HepG2 (cell line): ENCODE data around the gene RAX. TPM values are rescaled to one million over a fixed set of nuclear protein-coding genes. Genes with fewer than 3 reads are reported as not detected.

ENCODE experiments used
- ESRRA ChIP-seq: sonication (generic); formaldehyde crosslinking; IDR thresholded peaks from 2 replicates; pipeline ENCODE4 v1.5.1; 2020; ENCODE audit warnings: mild to moderate bottlenecking, low read depth, missing genetic modification reagents
- FOXO4 ChIP-seq: sonication (generic); formaldehyde crosslinking; conservative IDR thresholded peaks from 2 replicates; pipeline ENCODE4 v1.8.1; 2023; ENCODE audit warnings: missing genetic modification reagents
- HNF1A ChIP-seq, 2 experiments: sonication (generic) in 1 of 2; formaldehyde crosslinking in 1 of 2; IDR thresholded peaks; 2 replicates each; pipeline versions ENCODE4 v1.4.0 to v1.6.1; 2016 to 2020; ENCODE audit warnings: borderline replicate concordance in 1 of 2, low read depth in 1 of 2, mild to moderate bottlenecking in 1 of 2, missing genetic modification reagents in 1 of 2
- MAF1 ChIP-seq: sonication (generic); formaldehyde crosslinking; IDR thresholded peaks from 2 replicates; pipeline ENCODE4 v1.5.0; 2020; ENCODE audit warnings: missing genetic modification reagents, borderline replicate concordance
- ZBTB7B ChIP-seq: sonication (generic); formaldehyde crosslinking; IDR thresholded peaks from 2 replicates; pipeline ENCODE4 v1.4.0; 2020; ENCODE audit warnings: missing genetic modification reagents
- ZNF33A ChIP-seq: sonication (generic); formaldehyde crosslinking; IDR thresholded peaks from 2 replicates; pipeline ENCODE4 v1.5.1; 2020; ENCODE audit warnings: missing genetic modification reagents, mild to moderate bottlenecking, moderate library complexity, borderline replicate concordance
- ZNF569 ChIP-seq: sonication (generic); formaldehyde crosslinking; IDR thresholded peaks from 2 replicates; pipeline ENCODE4 v1.5.0; 2020; ENCODE audit warnings: mild to moderate bottlenecking, missing genetic modification reagents, moderate library complexity, borderline replicate concordance
- ZNF839 ChIP-seq: sonication (generic); formaldehyde crosslinking; IDR thresholded peaks from 2 replicates; pipeline ENCODE4 v1.4.0; 2020; ENCODE audit warnings: missing genetic modification reagents, mild to moderate bottlenecking, borderline replicate concordance
- polyA plus RNA-seq, 8 experiments: library from polyadenylated mRNA; depleted of rRNA in 3 of 8; stranded (reverse) in 7 of 8; unstranded in 1 of 8; fragments of >200 nt; fragmentation: Illumina TruSeq in 4 of 8; extraction: Trizol in 4 of 8; gene quantifications; 2 replicates each; pipeline versions ENCODE4 v1.2.1 to v1.2.3, GENCODE V29; 2011 to 2016; ENCODE audit warnings: low read depth in 4 of 8, missing spikeins in 1 of 8, mixed read lengths in 1 of 8; ENCODE audit not compliant: insufficient read depth in 1 of 8
- total RNA-seq, 5 experiments: library from RNA; depleted of rRNA; stranded (reverse); fragments of >200 nt; fragmentation: Illumina TruSeq; extraction: Trizol; gene quantifications; 2 replicates each; pipeline ENCODE4 v1.2.3, GENCODE V29; 2016; ENCODE audit warnings: low read depth in 1 of 5

The RAX gene
- total and polyA plus RNA-seq, 2 of the 13 experiments (the other 11 are each of a cell fraction or from before 2014, with no cell fraction given): not detected

GRCh38 chr18:59229191-59229590 is 44.1 kb downstream of the RAX start (continued):
- TF ChIP-seq HNF1A (IDR thresholded peaks at IDR 0.05; ENCODE audit: low read depth) (no peak), HNF1A (CRISPR knock-in tag; IDR thresholded peaks at IDR 0.05; ENCODE audit: borderline replicate concordance) (no peak), ZNF839 (CRISPR knock-in tag) (no peak), MAF1 (CRISPR knock-in tag) (no peak), ZNF33A (CRISPR knock-in tag) (no peak), FOXO4 (CRISPR knock-in tag) (no peak), ZNF569 (CRISPR knock-in tag) (no peak), ZBTB7B (no peak), ESRRA (CRISPR knock-in tag) (no peak)
